Breast epithelium (tissue), 3 donors: ENCODE data around the gene LRP3.

Experiments used
- POLR2A ChIP-seq: fragments of 450-650 bp; IDR thresholded peaks from one replicate; pipeline ENCODE4 v1.6.1; 2016; ENCODE audit warnings: antibody characterized with exemption, mild to moderate bottlenecking, moderate library complexity
- POLR2AphosphoS5 ChIP-seq, 3 donors: sonication (generic); formaldehyde crosslinking; IDR thresholded peaks; one replicate each; pipeline ENCODE4 v1.6.1; 2017; ENCODE audit warnings: antibody characterized with exemption in 3 of 3
- TF ChIP-seq, protein P1 (sequence below), 3 donors: fragments of 450-650 bp; IDR thresholded peaks; one replicate each; pipeline ENCODE4 v1.5.1; 2016 to 2017; ENCODE audit warnings: antibody characterized with exemption in 3 of 3, mild to moderate bottlenecking in 3 of 3, moderate library complexity in 3 of 3

- TF ChIP-seq, protein P1, sequence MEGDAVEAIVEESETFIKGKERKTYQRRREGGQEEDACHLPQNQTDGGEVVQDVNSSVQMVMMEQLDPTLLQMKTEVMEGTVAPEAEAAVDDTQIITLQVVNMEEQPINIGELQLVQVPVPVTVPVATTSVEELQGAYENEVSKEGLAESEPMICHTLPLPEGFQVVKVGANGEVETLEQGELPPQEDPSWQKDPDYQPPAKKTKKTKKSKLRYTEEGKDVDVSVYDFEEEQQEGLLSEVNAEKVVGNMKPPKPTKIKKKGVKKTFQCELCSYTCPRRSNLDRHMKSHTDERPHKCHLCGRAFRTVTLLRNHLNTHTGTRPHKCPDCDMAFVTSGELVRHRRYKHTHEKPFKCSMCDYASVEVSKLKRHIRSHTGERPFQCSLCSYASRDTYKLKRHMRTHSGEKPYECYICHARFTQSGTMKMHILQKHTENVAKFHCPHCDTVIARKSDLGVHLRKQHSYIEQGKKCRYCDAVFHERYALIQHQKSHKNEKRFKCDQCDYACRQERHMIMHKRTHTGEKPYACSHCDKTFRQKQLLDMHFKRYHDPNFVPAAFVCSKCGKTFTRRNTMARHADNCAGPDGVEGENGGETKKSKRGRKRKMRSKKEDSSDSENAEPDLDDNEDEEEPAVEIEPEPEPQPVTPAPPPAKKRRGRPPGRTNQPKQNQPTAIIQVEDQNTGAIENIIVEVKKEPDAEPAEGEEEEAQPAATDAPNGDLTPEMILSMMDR (IDR thresholded peaks at IDR 0.05), result no peak
- TF ChIP-seq POLR2A (no peak), POLR2AphosphoS5 (IDR thresholded peaks at IDR 0.05) (no peak)
Observed at GRCh38 chr19:33214596-33214995, 20.5 kb downstream of the LRP3 start.
